Stomach (tissue), 4 donors: ENCODE measurements around the gene MEG3.

Experiments used
- CTCF ChIP-seq, 7 experiments: fragments of 450-650 bp in 4 of 7; fragments of 200-600 bp in 3 of 7; sonication (generic) in 3 of 7; IDR thresholded peaks; one replicate each; pipeline ENCODE4 v1.5.1; 2016 to 2019; ENCODE audit warnings: antibody characterized with exemption in 7 of 7, control low read depth in 2 of 7, mild to moderate bottlenecking in 1 of 7
- POLR2A ChIP-seq, 4 donors: fragments of 450-650 bp; IDR thresholded peaks; one replicate each; pipeline ENCODE4 v1.6.1; 2016; ENCODE audit warnings: antibody characterized with exemption in 4 of 4, control low read depth in 2 of 4, mild to moderate bottlenecking in 1 of 4, moderate library complexity in 1 of 4
- POLR2AphosphoS5 ChIP-seq, 3 donors: sonication (generic); formaldehyde crosslinking; IDR thresholded peaks; one replicate each; pipeline ENCODE4 v1.6.1; 2016; ENCODE audit warnings: antibody characterized with exemption in 3 of 3

DNA sequence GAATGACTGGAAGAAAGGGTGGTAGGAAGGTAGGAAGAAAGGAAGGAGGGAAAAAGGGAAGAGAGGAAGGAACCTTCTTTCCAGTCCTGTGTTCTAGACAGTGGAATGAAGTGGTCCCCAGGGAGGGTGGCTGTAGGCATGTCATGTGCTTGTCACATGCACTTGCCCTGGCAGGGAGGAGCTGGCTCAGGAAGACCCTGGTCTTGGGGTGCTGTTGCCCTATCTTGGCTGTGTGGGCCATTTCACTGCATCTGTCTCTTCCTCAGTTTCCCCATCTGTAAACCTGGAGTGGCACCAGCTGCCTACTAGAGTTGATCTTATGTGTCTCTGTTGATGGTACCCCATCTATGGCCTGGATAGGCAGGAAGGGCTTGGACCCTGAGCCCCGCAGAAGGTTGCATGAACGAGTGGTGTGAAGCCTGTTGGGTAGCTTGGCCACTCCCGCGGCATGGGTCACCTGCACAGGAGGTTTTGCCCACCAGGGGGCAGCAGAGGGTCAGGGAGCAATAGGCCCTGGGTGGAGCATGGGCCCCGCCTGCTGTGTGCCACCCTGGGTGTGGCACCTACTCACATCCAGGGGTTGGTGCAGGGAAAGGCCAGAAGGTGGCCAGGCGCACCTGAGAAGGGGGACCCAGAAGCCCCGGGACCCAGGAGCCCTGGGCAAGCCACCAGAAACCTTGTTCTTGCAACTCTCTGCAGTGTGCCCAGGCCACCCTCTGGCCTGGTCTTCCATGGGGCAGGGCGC is 25.1 kb downstream of the MEG3 start:
- TF ChIP-seq CTCF (IDR thresholded peaks at IDR 0.05) = peak in 5 of 7 experiments; percentile 45 to 68 (median 53)
- TF ChIP-seq POLR2AphosphoS5 (IDR thresholded peaks at IDR 0.05) = no peak
- no peak for TF ChIP-seq POLR2A (IDR thresholded peaks at IDR 0.05)
